Ectodermal cell (in vitro differentiated cells): ENCODE measurements around the gene CUL7.
"Not testable (repeated sequence)": the region's sequence is repeated elsewhere in the genome, so short reads cannot be mapped to it uniquely, and the experiment has no call there.

ENCODE experiments used
- H3K27ac ChIP-seq: 2 replicates; pipeline ENCODE4 v1.7.0; 2013; ENCODE audit warnings: mild to moderate bottlenecking, low read depth, low read length; ENCODE audit not compliant: insufficient read depth, poor library complexity, severe bottlenecking
- H3K27me3 ChIP-seq: 2 replicates; pipeline ENCODE4 v1.7.0; 2013; ENCODE audit warnings: mild to moderate bottlenecking, low read length; ENCODE audit not compliant: insufficient read depth, control insufficient read depth, poor library complexity, severe bottlenecking
- H3K36me3 ChIP-seq: one replicate; pipeline ENCODE4 v1.7.0; 2013; ENCODE audit warnings: low read length; ENCODE audit not compliant: control insufficient read depth, insufficient read depth
- H3K4me1 ChIP-seq: one replicate; pipeline ENCODE4 v1.7.0; 2013; ENCODE audit warnings: low read length; ENCODE audit not compliant: control insufficient read depth, insufficient read depth
- H3K4me3 ChIP-seq: 2 replicates; pipeline ENCODE4 v1.7.0; 2013; ENCODE audit warnings: low read depth, low read length, control low read depth; ENCODE audit not compliant: insufficient read depth
- H3K9me3 ChIP-seq: 2 replicates; pipeline ENCODE4 v1.7.0; 2013; ENCODE audit warnings: mild to moderate bottlenecking, low read length, moderate library complexity; ENCODE audit not compliant: control insufficient read depth
- WGBS, 2 experiments: methylation state at CpG; one replicate each; pipeline ENCODE4 v1.1.7; 2013; ENCODE audit warnings: missing lambda C conversion rate in 2 of 2; 5-methylcytosine and 5-hydroxymethylcytosine counted together

Gene CUL7

GRCh38 chr6:43045371-43045930 lies 8.2 kb downstream of the CUL7 start:
- Histone ChIP-seq H3K4me3 (no peak overlapping the region), H3K9me3 (no peaks in the 10 kb centered on the region), H3K36me3 (peaks cover 53% of the 10 kb centered on the region), H3K4me1 (no peaks in the 10 kb centered on the region), H3K27ac (no peak overlapping the region), H3K27me3 (no peaks in the 10 kb centered on the region)
- WGBS, 2 experiments: 93 to 96% methylated on average over 11 of the region's 11 CpGs

- peaks cover 46% of the 10 kb centered on the region for H3K36me3 ChIP-seq
- H3K4me3 ChIP-seq: no peak overlapping the region
- no peak overlapping the region for H3K27ac ChIP-seq
- H3K4me1 ChIP-seq: no peaks in the 10 kb centered on the region
- H3K27me3 ChIP-seq: no peaks in the 10 kb centered on the region
- no peaks in the 10 kb centered on the region for H3K9me3 ChIP-seq
- 94 to 98% methylated on average over 9 of the region's 9 CpGs for WGBS, 2 experiments
Observed at GRCh38 chr6:43043310-43043709, 10.3 kb downstream of the CUL7 start.

- WGBS, 2 experiments: 88 to 94% methylated on average over 8 of the region's 8 CpGs
- H3K9me3 ChIP-seq, H3K27ac ChIP-seq, H3K4me3 ChIP-seq, H3K4me1 ChIP-seq, H3K27me3 ChIP-seq: not testable (repeated sequence)
- peaks cover 46% of the 10 kb centered on the region for H3K36me3 ChIP-seq
Observed at GRCh38 chr6:43041475-43041874, 12.2 kb downstream of the CUL7 start.

GRCh38 chr6:43040542-43041257 lies 13.0 kb downstream of the CUL7 start:
- Histone ChIP-seq H3K4me3 (no peak overlapping the region), H3K36me3 (peaks cover 44% of the 10 kb centered on the region), H3K4me1 (peaks cover under 1% of the 10 kb centered on the region), H3K27ac (no peak overlapping the region), H3K9me3 (no peaks in the 10 kb centered on the region), H3K27me3 (no peaks in the 10 kb centered on the region)
- 96 to 97% methylated on average over 18 of the region's 18 CpGs for WGBS, 2 experiments

DNA sequence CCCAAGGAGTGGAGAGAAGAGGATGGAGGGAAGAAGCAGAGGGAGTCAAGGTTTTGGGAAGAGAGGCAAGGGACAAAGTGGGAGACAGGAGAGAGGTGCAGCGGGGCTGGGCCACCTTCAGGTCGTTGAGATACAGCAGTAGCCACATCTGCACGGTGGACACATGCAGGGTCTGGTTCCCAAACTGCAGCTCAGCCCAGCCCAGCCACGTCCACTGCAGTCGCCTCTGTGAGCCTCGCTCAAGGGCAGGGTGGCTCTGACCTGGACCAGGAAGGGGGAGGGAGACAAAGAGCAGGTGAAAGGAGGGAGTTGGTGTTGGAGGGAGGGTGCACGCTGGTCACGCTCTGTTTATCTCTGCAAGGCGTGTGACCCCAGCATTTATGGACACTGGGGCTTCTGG lies 14.9 kb downstream of the CUL7 start:
- WGBS, 2 experiments: 96% methylated on average over 9 of the region's 9 CpGs
- Histone ChIP-seq H3K36me3 (peaks cover 36% of the 10 kb centered on the region), H3K4me1 (peaks cover 5% of the 10 kb centered on the region)

GRCh38 chr6:43037706-43038105 lies 15.9 kb downstream of the CUL7 start:
- 91 to 95% methylated on average over 9 of the region's 9 CpGs for WGBS, 2 experiments
- peaks cover 41% of the 10 kb centered on the region for H3K36me3 ChIP-seq
- no peak overlapping the region for H3K4me3 ChIP-seq
- H3K4me1 ChIP-seq: peaks cover 5% of the 10 kb centered on the region
- no peaks in the 10 kb centered on the region for H3K27me3 ChIP-seq
- no peak overlapping the region for H3K27ac ChIP-seq
- no peaks in the 10 kb centered on the region for H3K9me3 ChIP-seq

More for the DNA sequence above, 14.9 kb downstream of the CUL7 start:
- H3K27me3 ChIP-seq: no peaks in the 10 kb centered on the region
- no peak overlapping the region for H3K4me3 ChIP-seq
- H3K9me3 ChIP-seq: no peaks in the 10 kb centered on the region
- no peak overlapping the region for H3K27ac ChIP-seq

DNA sequence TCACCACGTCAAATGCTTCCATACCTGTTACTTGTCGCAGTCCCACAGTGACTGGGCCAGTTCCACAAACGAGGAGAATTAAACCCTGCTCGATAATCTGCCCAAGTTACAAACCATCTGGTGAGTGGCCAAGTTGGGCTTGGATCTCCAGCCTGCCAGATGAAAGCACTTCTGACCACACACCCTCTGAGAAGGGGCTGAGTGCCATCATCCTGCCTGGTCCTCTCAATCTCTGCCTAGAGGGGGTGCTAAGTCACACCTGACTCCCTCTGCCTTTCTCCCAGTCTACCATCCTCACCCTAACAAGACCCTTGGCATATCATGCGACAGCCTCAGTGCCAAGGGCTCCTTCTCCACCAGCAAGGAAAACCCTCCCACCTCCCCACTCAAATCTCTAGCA lies 16.5 kb downstream of the CUL7 start:
- H3K27me3 ChIP-seq: no peaks in the 10 kb centered on the region
- H3K4me3 ChIP-seq: no peak overlapping the region
- 86 to 87% methylated on average over 5 of the region's 5 CpGs for WGBS, 2 experiments
- no peaks in the 10 kb centered on the region for H3K9me3 ChIP-seq
- H3K27ac ChIP-seq: no peak overlapping the region
- H3K36me3 ChIP-seq: peaks cover 41% of the 10 kb centered on the region
- peaks cover 5% of the 10 kb centered on the region for H3K4me1 ChIP-seq

GRCh38 chr6:43036712-43037111 lies 16.9 kb downstream of the CUL7 start:
- peaks cover 42% of the 10 kb centered on the region for H3K36me3 ChIP-seq
- H3K4me1 ChIP-seq: peaks cover 5% of the 10 kb centered on the region
- WGBS, 2 experiments: 91 to 96% methylated on average over 9 of the region's 9 CpGs
- no peaks in the 10 kb centered on the region for H3K9me3 ChIP-seq
- H3K27me3 ChIP-seq: no peaks in the 10 kb centered on the region
- H3K27ac ChIP-seq: no peak overlapping the region
- no peak overlapping the region for H3K4me3 ChIP-seq

DNA sequence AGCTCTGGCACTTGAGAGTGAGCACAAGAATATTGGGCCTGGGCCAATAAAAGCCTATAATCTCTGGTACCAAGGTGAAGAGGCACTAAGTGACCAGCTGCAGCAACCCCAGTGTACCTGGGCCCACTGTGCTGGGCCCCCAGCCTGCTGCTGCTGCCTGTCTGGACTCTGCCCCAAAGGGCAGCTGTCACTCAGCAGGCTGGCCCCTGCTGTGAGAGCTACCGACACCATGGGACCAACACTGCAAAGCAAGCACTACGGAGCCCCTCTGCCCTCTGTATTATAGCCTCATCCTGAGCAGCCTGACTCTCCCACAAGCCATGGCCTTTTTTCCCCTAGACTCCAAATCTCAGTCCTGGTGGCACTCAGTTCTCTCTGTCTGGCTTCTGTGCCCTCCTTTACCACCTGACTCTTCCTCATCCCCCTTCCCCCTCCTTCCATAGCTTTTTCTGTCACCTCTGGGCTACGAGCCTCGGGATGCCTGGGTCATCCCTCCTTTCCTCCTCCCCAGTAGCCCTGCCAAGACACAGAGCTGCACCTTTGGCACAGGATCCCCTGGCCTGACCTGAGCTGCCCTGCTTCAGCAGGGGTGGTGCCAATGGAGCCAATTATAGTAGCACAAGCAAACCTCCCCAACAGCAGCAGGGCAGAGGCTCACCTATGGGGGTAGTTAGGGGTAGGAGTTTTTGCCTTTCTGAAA lies 18.0 kb downstream of the CUL7 start:
- Histone ChIP-seq H3K36me3 (peaks cover 42% of the 10 kb centered on the region), H3K9me3 (no peaks in the 10 kb centered on the region)
- WGBS, 2 experiments: 58 to 64% methylated on average over 4 of the region's 4 CpGs

GRCh38 chr6:43034190-43034525 lies 19.5 kb downstream of the CUL7 start:
- peaks cover 43% of the 10 kb centered on the region for H3K36me3 ChIP-seq
- H3K4me1 ChIP-seq: peaks cover 5% of the 10 kb centered on the region
- no peak overlapping the region for H3K4me3 ChIP-seq
- H3K9me3 ChIP-seq: no peaks in the 10 kb centered on the region
- H3K27me3 ChIP-seq: no peaks in the 10 kb centered on the region
- no peak overlapping the region for H3K27ac ChIP-seq
- 92 to 93% methylated on average over 2 of the region's 2 CpGs for WGBS, 2 experiments

More for the DNA sequence above, 18.0 kb downstream of the CUL7 start:
- H3K27ac ChIP-seq: no peak overlapping the region
- peaks cover 5% of the 10 kb centered on the region for H3K4me1 ChIP-seq
- no peak overlapping the region for H3K4me3 ChIP-seq
- H3K27me3 ChIP-seq: no peaks in the 10 kb centered on the region
